ENCODE data around the gene RPS3A. TPM values are rescaled to one million over a fixed set of nuclear protein-coding genes. Genes with fewer than 3 reads are reported as not detected.
"Not testable (repeated sequence)": the region's sequence is repeated elsewhere in the genome, so short reads cannot be mapped to it uniquely, and the experiment has no call there.

RPS3A gene
- total RNA-seq, 1 experiment from 2014 or later, result 3,356 TPM

- H3K27ac ChIP-seq, result peak overlapping the region; percentile 89
- no peaks in the 10 kb centered on the region for H3K9me3 ChIP-seq (replicated peaks)
- H3K27me3 ChIP-seq, result no peaks in the 10 kb centered on the region
- H3K4me3 ChIP-seq, result peak overlapping the region; percentile 83
- DNase-seq, result no peak
- peaks cover 50% of the 10 kb centered on the region for H3K36me3 ChIP-seq
- peaks cover 4% of the 10 kb centered on the region; the same call in 1 of the 2 replicates for H3K4me1 ChIP-seq
These were observed 569 bp downstream of the RPS3A start for GRCh38 chr4:151099976-151100417.

- Histone ChIP-seq H3K4me1 (peaks cover 4% of the 10 kb centered on the region; the same call in 1 of the 2 replicates), H3K9me3 (replicated peaks) (no peaks in the 10 kb centered on the region), H3K36me3 (peaks cover 54% of the 10 kb centered on the region), H3K27ac (peak overlapping the region; percentile 89), H3K4me3 (peak overlapping the region; percentile 83), H3K27me3 (no peaks in the 10 kb centered on the region)
- no peak for DNase-seq
These were observed 1.1 kb downstream of the RPS3A start for GRCh38 chr4:151100531-151100930.

DNA sequence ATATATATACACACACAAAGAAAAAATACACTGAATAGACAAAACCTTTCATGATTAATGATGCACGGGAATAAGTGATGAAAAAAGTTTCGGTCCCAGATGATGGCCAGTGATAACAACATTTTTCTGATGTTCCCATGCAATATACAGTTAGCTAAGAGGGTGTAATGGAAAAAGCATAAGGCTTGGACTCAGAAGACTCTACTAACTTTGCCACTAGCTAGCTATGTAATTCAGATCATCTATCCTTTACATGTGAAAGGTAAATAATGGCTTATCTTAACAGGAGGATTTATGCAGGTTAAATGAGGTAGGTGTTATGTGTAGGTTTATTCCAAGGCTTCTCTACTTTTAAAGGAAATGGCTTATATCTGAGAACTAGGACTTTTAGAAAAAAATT, 4.3 kb downstream of the RPS3A start:
- Histone ChIP-seq H3K36me3 (peaks cover 77% of the 10 kb centered on the region), H3K27ac (no peak overlapping the region)

DNA sequence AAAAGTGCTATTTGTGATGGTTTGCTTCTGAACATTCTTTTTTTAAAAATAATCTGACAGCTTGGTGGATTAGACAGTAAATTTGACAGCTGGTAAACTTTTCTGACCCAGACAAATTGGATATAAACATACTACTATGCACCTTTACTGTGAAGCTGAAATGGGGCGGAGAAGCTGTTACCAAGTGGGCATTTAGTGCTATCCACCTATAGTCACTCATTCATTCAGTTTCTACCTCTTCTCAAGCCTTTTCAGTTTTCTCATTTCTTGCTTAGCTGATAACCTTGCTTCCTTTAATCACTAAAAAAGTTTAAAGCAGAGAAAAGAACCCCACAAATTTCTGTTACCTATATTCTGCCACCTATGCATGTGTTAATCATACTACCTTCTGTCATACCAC, 5.2 kb downstream of the RPS3A start:
- no peaks in the 10 kb centered on the region for H3K9me3 ChIP-seq (replicated peaks)
- DNase-seq, result no peak
- no peak overlapping the region for H3K27ac ChIP-seq
- peaks cover 77% of the 10 kb centered on the region for H3K36me3 ChIP-seq
- H3K4me1 ChIP-seq, result peaks cover 4% of the 10 kb centered on the region; the same call in 1 of the 2 replicates
- H3K4me3 ChIP-seq, result no peak overlapping the region
- no peaks in the 10 kb centered on the region for H3K27me3 ChIP-seq

More for the DNA sequence above, 4.3 kb downstream of the RPS3A start:
- Histone ChIP-seq H3K4me1 (peaks cover 4% of the 10 kb centered on the region; the same call in 1 of the 2 replicates), H3K4me3 (no peak overlapping the region), H3K9me3 (replicated peaks) (no peaks in the 10 kb centered on the region), H3K27me3 (no peaks in the 10 kb centered on the region)
- no peak for DNase-seq

DNA sequence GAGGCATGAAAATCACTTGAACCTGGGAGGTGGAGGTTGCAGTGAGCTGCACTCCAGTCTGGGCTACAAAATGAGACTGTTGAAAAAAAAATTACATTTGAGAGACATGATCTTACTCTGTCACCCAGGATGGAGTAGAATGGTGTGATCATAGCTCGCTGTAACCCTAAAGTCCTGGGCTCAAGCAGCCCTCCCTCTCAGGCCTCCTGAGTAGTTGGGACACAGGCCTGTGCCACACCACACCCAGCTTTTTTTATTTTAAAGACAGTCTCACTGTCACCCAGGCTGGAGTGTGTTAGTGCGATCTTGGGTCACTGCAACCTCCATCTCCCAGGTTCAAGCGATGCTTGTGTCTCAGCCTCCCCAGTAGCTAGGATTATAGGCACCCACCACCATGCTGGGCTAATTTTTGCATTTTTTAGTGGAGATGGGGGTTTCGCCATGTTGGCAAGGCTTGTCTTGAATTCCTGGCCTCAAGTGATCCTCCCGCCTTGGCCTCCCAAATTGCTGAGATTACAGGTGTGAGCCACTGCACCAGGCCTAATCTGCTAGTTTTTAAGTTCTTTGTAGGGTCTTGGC, 6.1 kb downstream of the RPS3A start:
- H3K36me3 ChIP-seq, result peaks cover 74% of the 10 kb centered on the region
- no peaks in the 10 kb centered on the region for H3K9me3 ChIP-seq (replicated peaks)
- no peaks in the 10 kb centered on the region for H3K27me3 ChIP-seq
- DNase-seq, result no peak
- H3K4me3 ChIP-seq, result no peak overlapping the region
- H3K4me1 ChIP-seq, result peaks cover 4% of the 10 kb centered on the region; the same call in 1 of the 2 replicates
- no peak overlapping the region for H3K27ac ChIP-seq

DNA sequence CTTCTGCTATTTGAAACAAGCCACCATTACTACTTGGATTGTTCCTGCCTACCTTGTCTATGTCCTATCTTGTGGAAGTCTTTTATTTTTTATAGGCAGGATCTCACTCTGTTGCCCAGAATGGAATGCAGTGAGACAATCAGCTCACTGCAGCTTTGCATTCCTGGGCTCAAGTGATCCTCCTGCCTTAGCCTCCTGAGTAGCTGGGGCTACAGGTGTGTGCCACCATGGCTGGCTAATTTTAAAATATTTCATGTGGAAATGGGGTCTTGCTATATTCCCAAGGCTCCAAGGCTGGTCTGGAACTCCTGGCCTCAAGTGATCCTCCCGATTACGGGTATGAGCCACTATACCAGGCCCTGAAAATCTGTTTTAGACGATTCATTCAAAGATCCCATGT, 7.6 kb downstream of the RPS3A start:
- no peak overlapping the region for H3K27ac ChIP-seq
- no peaks in the 10 kb centered on the region for H3K9me3 ChIP-seq (replicated peaks)
- peaks cover 59% of the 10 kb centered on the region for H3K36me3 ChIP-seq
- H3K27me3 ChIP-seq, result no peaks in the 10 kb centered on the region
- no peak for DNase-seq
- H3K4me3 ChIP-seq, result no peak overlapping the region
- H3K4me1 ChIP-seq, result no peaks in the 10 kb centered on the region

DNA sequence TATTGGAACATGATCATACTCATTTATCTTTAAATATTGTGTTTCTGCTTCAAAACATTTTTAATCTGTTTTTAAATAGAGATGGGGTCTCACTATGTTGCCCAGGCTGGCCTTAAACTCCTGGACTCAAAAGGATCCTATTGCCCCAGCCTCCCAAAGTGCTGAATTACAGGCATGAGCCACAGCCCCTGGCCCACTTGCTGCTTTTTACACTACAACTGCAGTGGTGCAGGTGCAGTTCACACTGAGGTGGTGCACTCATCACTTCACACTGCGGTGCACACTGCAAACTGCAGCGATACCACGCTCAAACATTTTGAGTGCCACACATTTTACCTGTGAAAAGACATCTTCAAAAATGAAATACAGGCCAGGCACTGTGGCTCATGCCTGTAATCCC, 10.8 kb downstream of the RPS3A start:
- Histone ChIP-seq H3K27me3 (no peaks in the 10 kb centered on the region), H3K27ac (no peak overlapping the region), H3K4me1 (peaks cover 5% of the 10 kb centered on the region; the same call in 1 of the 2 replicates), H3K9me3 (replicated peaks) (no peaks in the 10 kb centered on the region), H3K36me3 (peaks cover 31% of the 10 kb centered on the region), H3K4me3 (no peak overlapping the region)
- DNase-seq, result no peak

DNA sequence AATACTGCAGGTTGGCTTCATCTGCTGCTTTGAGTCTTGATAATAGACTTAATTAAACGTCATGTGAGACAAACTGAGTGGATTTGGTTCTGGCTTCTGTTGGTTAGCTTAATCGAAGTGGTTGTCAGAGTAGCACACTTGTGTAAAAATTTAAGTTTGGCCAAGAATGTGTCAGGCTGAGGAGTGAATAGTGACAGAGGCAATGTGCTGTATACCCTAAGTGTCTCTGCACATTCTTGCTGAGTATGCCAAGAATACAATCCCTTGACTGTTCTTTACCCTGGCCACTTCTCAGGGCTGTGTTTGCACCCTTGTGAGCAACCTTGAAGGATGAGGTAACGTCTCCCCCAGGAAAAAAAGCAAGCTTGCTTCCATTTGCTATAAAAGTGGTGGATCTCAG, 14.9 kb downstream of the RPS3A start:
- no peaks in the 10 kb centered on the region for H3K9me3 ChIP-seq (replicated peaks)
- no peaks in the 10 kb centered on the region for H3K27me3 ChIP-seq
- peaks cover 5% of the 10 kb centered on the region for H3K36me3 ChIP-seq
- DNase-seq, result no peak
- no peak overlapping the region for H3K27ac ChIP-seq
- peaks cover 5% of the 10 kb centered on the region; the same call in 1 of the 2 replicates for H3K4me1 ChIP-seq
- no peak overlapping the region for H3K4me3 ChIP-seq

DNA sequence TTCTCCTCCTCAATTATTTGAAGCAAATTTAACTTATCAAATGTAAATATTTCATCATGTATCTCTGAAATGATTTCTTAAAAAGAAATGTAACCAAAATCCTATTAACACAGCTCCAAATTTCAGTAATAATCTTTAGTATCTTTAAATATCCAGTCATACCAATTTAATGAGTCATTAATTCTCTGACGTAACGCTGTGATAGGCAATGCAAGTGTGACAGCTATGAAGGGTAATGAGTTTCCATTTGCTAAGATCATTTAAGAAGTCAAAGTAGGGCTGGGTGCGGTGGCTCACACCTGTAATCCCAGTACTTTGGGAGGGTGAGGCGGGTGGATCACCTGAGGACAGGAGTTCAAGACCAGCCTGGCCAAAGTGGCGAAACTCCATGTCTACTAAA, 15.6 kb downstream of the RPS3A start:
- no peaks in the 10 kb centered on the region for H3K27me3 ChIP-seq
- no peak overlapping the region for H3K4me3 ChIP-seq
- H3K4me1 ChIP-seq, result peaks cover 5% of the 10 kb centered on the region; the same call in 1 of the 2 replicates
- peaks cover 4% of the 10 kb centered on the region for H3K36me3 ChIP-seq
- H3K27ac ChIP-seq, result no peak overlapping the region
- H3K9me3 ChIP-seq (replicated peaks), result no peaks in the 10 kb centered on the region
- DNase-seq, result no peak

- H3K27ac ChIP-seq, result no peak overlapping the region
- no peaks in the 10 kb centered on the region for H3K9me3 ChIP-seq (replicated peaks)
- no peaks in the 10 kb centered on the region; the same call in 1 of the 2 replicates for H3K36me3 ChIP-seq
- peaks cover 5% of the 10 kb centered on the region; the same call in 1 of the 2 replicates for H3K4me1 ChIP-seq
- H3K4me3 ChIP-seq, result no peak overlapping the region
- peak; percentile 38 to 74 for DNase-seq
- H3K27me3 ChIP-seq, result no peaks in the 10 kb centered on the region
These were observed 18.0 kb downstream of the RPS3A start for GRCh38 chr4:151117371-151117962.

- Histone ChIP-seq H3K27ac (no peak overlapping the region), H3K4me3 (no peak overlapping the region), H3K36me3 (no peaks in the 10 kb centered on the region), H3K4me1 (no peaks in the 10 kb centered on the region), H3K9me3 (replicated peaks) (no peaks in the 10 kb centered on the region), H3K27me3 (no peaks in the 10 kb centered on the region)
- DNase-seq, result no peak
These were observed 30.4 kb downstream of the RPS3A start for GRCh38 chr4:151129796-151130195.

DNA sequence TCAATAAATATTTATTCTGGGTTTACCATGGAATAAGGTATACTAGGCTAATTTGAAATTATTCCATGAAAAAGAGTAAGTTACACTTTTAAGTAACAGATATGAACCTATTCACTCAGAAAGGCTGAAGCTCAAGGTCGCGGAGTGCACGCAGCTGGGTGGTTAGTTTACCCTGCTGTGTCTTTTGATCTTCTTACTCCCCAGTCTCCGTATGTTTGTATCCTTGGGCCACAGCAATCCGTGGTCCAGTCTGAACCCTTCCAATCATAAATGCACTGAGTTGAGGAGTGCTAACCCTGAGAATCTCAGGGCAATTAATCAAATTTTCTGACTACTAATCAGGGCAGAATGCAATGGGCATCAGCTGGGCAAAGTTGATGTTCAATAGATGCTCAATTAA, 33.9 kb downstream of the RPS3A start:
- Histone ChIP-seq H3K9me3 (replicated peaks) (no peaks in the 10 kb centered on the region), H3K27me3 (no peaks in the 10 kb centered on the region), H3K36me3 (no peaks in the 10 kb centered on the region)

GRCh38 chr4:151136048-151136447, 36.6 kb downstream of the RPS3A start:
- not testable (repeated sequence) for H3K27ac ChIP-seq; H3K27me3 ChIP-seq; H3K4me1 ChIP-seq; DNase-seq; H3K4me3 ChIP-seq; H3K36me3 ChIP-seq; H3K9me3 ChIP-seq (replicated peaks)

More for the DNA sequence above, 33.9 kb downstream of the RPS3A start:
- no peak overlapping the region for H3K27ac ChIP-seq
- no peak overlapping the region for H3K4me3 ChIP-seq
- no peaks in the 10 kb centered on the region for H3K4me1 ChIP-seq
- DNase-seq, result no peak

GRCh38 chr4:151139814-151140213, 40.4 kb downstream of the RPS3A start:
- DNase-seq, result no peak
- H3K4me3 ChIP-seq, result no peak overlapping the region
- H3K4me1 ChIP-seq, result no peaks in the 10 kb centered on the region
- H3K27ac ChIP-seq, result no peak overlapping the region
- H3K36me3 ChIP-seq, result no peaks in the 10 kb centered on the region
- no peaks in the 10 kb centered on the region for H3K9me3 ChIP-seq (replicated peaks)
- H3K27me3 ChIP-seq, result no peaks in the 10 kb centered on the region

DNA sequence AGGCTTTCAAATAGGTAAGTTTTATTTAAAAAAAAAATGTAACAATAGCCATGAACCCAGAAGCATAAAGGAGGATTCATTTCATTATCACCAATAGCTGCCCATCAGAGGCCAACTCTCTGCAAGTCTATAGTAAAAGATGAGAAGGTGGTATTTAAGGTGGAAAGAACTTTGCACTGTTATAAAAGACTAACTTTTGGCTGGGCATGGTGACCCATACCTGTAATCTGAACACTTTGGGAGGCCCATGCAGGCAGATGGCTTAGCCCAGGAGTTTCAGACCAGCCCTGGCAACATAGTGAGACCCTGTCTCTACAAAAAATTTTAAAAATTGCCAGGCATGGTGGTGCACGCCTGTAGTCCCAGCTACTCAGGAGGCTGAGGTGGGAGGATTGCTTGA, 43.3 kb downstream of the RPS3A start:
- Histone ChIP-seq H3K27ac (no peak overlapping the region), H3K36me3 (no peaks in the 10 kb centered on the region), H3K4me3 (no peak overlapping the region), H3K9me3 (replicated peaks) (no peaks in the 10 kb centered on the region), H3K4me1 (no peaks in the 10 kb centered on the region), H3K27me3 (no peaks in the 10 kb centered on the region)
- no peak for DNase-seq

GRCh38 chr4:151143162-151143561, 43.7 kb downstream of the RPS3A start:
- no peaks in the 10 kb centered on the region for H3K9me3 ChIP-seq (replicated peaks)
- H3K4me1 ChIP-seq, result no peaks in the 10 kb centered on the region
- no peaks in the 10 kb centered on the region for H3K27me3 ChIP-seq
- no peaks in the 10 kb centered on the region for H3K36me3 ChIP-seq
- no peak for DNase-seq
- no peak overlapping the region for H3K4me3 ChIP-seq
- H3K27ac ChIP-seq, result no peak overlapping the region

All from SJCRH30 (cell line).